ENCODE data around the gene CALML4.

DNA sequence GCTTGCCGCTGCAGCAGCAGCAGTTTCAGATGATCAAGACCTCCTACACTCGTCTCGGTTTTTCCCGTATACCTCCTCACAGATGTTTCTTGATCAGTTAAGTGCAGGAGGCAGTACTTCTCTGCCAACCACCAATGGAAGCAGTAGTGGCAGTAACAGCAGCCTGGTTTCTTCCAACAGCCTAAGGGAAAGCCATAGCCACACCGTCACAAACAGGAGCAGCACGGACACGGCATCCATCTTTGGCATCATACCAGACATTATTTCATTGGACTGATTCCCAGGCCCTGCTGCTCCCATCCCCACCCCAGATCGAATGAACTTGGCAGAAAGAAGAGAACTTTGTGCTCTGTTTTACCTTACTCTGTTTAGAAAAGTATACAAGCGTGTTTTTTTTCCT is 17.6 kb downstream of the CALML4 start:
- TF ChIP-seq POLR2A (IDR thresholded peaks at IDR 0.05), result no peak
- TF ChIP-seq, protein P1, sequence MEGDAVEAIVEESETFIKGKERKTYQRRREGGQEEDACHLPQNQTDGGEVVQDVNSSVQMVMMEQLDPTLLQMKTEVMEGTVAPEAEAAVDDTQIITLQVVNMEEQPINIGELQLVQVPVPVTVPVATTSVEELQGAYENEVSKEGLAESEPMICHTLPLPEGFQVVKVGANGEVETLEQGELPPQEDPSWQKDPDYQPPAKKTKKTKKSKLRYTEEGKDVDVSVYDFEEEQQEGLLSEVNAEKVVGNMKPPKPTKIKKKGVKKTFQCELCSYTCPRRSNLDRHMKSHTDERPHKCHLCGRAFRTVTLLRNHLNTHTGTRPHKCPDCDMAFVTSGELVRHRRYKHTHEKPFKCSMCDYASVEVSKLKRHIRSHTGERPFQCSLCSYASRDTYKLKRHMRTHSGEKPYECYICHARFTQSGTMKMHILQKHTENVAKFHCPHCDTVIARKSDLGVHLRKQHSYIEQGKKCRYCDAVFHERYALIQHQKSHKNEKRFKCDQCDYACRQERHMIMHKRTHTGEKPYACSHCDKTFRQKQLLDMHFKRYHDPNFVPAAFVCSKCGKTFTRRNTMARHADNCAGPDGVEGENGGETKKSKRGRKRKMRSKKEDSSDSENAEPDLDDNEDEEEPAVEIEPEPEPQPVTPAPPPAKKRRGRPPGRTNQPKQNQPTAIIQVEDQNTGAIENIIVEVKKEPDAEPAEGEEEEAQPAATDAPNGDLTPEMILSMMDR (IDR thresholded peaks at IDR 0.05), result no peak

All from body of pancreas (tissue), 4 donors.